K562 (cell line): Measurements from ENCODE around the gene ADAT3. TPM values are rescaled to one million over a fixed set of nuclear protein-coding genes. Genes with fewer than 3 reads are reported as not detected.

ENCODE experiments used
- ATAC-seq: fragments of 200-7000 bp; cut with Tn5 transposase; 3 replicates; pipeline ENCODE4 v1.9.1; 2020; ENCODE audit warnings: moderate library complexity
- BruUV-seq: library from RNA; stranded (reverse); fragments of 400-500 nt; replicated peaks from 2 replicates; lab custom pipeline; 2021; lab: Mats Ljungman, UMichigan
- CTCF ChIA-PET: fragments of 300-600 bp; formaldehyde crosslinking; extraction: SDS; loops from one replicate; lab custom pipeline; 2021; ENCODE audit warnings: low intra/inter-chr PET ratio; lab: Yijun Ruan, JAX
- POLR2A ChIA-PET: fragments of 300-600, 350-650 bp; sonication (Branson Sonifier 250); formaldehyde crosslinking; extraction: SDS; loops from one replicate; lab custom pipeline; 2021; ENCODE audit warnings: antibody characterized with exemption, inconsistent platforms; lab: Yijun Ruan, JAX
- DNase-seq, 4 experiments: peaks; one replicate each; pipeline versions ENCODE4 v3.0.0 to v3.0.0-alpha.2; 2011 to 2018; ENCODE audit warnings: low spot score in 3 of 4, mixed read lengths in 3 of 4; ENCODE audit errors: extremely low read depth in 1 of 4
- FAIRE-seq: peaks from 2 replicates; lab custom pipeline; 2011; peaks lifted over from hg19 to GRCh38; lab: Jason Lieb, UNC
- H2AFZ ChIP-seq: 2 replicates; pipeline ENCODE4 v1.6.0; 2011; ENCODE audit warnings: low read depth, low read length, control low read depth, inconsistent platforms
- H3K27ac ChIP-seq: fragments of 200-600 bp; 3 replicates; pipeline ENCODE4 v1.8.0; 2011; ENCODE audit warnings: low read depth, mild to moderate bottlenecking, control low read depth, inconsistent platforms, low read length, moderate library complexity, mixed read lengths; ENCODE audit errors: extremely low read depth
- H3K27me3 ChIP-seq, 2 experiments: fragments of 300-600 bp in 1 of 2; 2 replicates in 1 of 2; 3 replicates in 1 of 2; pipeline versions ENCODE4 v1.6.0 to v1.8.0; 2011; ENCODE audit warnings: inconsistent platforms in 2 of 2, low read length in 2 of 2, mild to moderate bottlenecking in 1 of 2, mixed read lengths in 1 of 2, moderate library complexity in 1 of 2; ENCODE audit not compliant: control insufficient read depth in 2 of 2, insufficient read depth in 2 of 2
- H3K36me3 ChIP-seq: fragments of 300-600 bp; 3 replicates; pipeline ENCODE4 v1.8.0; 2011; ENCODE audit warnings: mild to moderate bottlenecking, low read length, inconsistent platforms; ENCODE audit not compliant: control insufficient read depth, insufficient read depth
- H3K4me1 ChIP-seq, 2 experiments: fragments of 200-600 bp in 1 of 2; replicated peaks in 1 of 2; 2 replicates in 1 of 2; 3 replicates in 1 of 2; pipeline versions ENCODE4 v1.5.1 to v1.8.0; 2011; ENCODE audit warnings: inconsistent platforms in 2 of 2, low read length in 2 of 2, mild to moderate bottlenecking in 1 of 2, mixed read lengths in 1 of 2, moderate library complexity in 1 of 2; ENCODE audit not compliant: control insufficient read depth in 2 of 2, insufficient read depth in 2 of 2
- H3K4me2 ChIP-seq: 2 replicates; pipeline ENCODE4 v1.6.1; 2011; ENCODE audit warnings: low read length, control low read depth, inconsistent platforms, mixed read lengths; ENCODE audit not compliant: insufficient read depth
- H3K4me3 ChIP-seq: fragments of 200-600 bp; sonication (generic), shearing (Covaris generic); 2 replicates; pipeline ENCODE4 v1.5.1; 2016; ENCODE audit warnings: control low read depth, inconsistent platforms
- H3K79me2 ChIP-seq: fragments of 200-600 bp; 3 replicates; pipeline ENCODE4 v1.8.0; 2011; ENCODE audit warnings: low read length, inconsistent platforms; ENCODE audit not compliant: control insufficient read depth, insufficient read depth
- H3K9ac ChIP-seq, 2 experiments: 2 replicates each; pipeline versions ENCODE4 v1.6.0 to v1.6.1; 2011; ENCODE audit warnings: low read depth in 2 of 2, low read length in 2 of 2, control low read depth in 1 of 2, inconsistent platforms in 1 of 2, mild to moderate bottlenecking in 1 of 2, mixed read lengths in 1 of 2; ENCODE audit not compliant: insufficient read depth in 1 of 2
- H3K9me1 ChIP-seq: one replicate; pipeline ENCODE4 v1.6.0; 2011; ENCODE audit warnings: inconsistent platforms, mild to moderate bottlenecking, low read length, moderate library complexity; ENCODE audit not compliant: control insufficient read depth, insufficient read depth
- H3K9me3 ChIP-seq: replicated peaks from 2 replicates; pipeline ENCODE4 v1.5.1; 2011; ENCODE audit warnings: low read depth, low read length, inconsistent platforms; ENCODE audit not compliant: control insufficient read depth, insufficient read depth
- H4K20me1 ChIP-seq: replicated peaks from 2 replicates; pipeline ENCODE4 v1.6.1; 2011; ENCODE audit warnings: low read length, inconsistent platforms, mixed read lengths; ENCODE audit not compliant: control insufficient read depth, insufficient read depth
- BRCA1 ChIP-seq, 2 experiments: fragments of 450-650 bp in 1 of 2; sonication (generic) in 1 of 2; formaldehyde crosslinking in 1 of 2; IDR thresholded peaks; 2 replicates each; pipeline versions ENCODE4 v1.5.0 to v1.6.1; 2017 to 2020; ENCODE audit warnings: mild to moderate bottlenecking in 1 of 2, missing genetic modification reagents in 1 of 2
- CREB1 ChIP-seq, 2 experiments: sonication (generic) in 1 of 2; formaldehyde crosslinking in 1 of 2; IDR thresholded peaks; 2 replicates each; pipeline versions ENCODE4 v1.6.1 to v1.8.0; 2012 to 2022; ENCODE audit warnings: inconsistent platforms in 1 of 2, mild to moderate bottlenecking in 1 of 2, missing genetic modification reagents in 1 of 2, moderate library complexity in 1 of 2
- POLR2G ChIP-seq: fragments of 200-400 bp; formaldehyde crosslinking; IDR thresholded peaks from 2 replicates; pipeline ENCODE4 v1.6.1; 2017; ENCODE audit warnings: low read depth, mild to moderate bottlenecking, antibody characterized with exemption, low read length, moderate library complexity
- RBFOX2 ChIP-seq: fragments of 200-400 bp; formaldehyde crosslinking; IDR thresholded peaks from 2 replicates; pipeline ENCODE4 v1.6.1; 2017; ENCODE audit warnings: low read depth, mild to moderate bottlenecking, low read length, moderate library complexity
- WGBS: fragments of 100-300 bp; shearing (Covaris generic); methylation state at CpG from one replicate; pipeline ENCODE4 v1.1.6; 2016; ENCODE audit warnings: low coverage, mixed read lengths; ENCODE audit not compliant: insufficient coverage; ENCODE audit errors: missing lambda C conversion rate; 5-methylcytosine and 5-hydroxymethylcytosine counted together
- in situ Hi-C: fragments of 300-500 bp; cut with MboI; formaldehyde crosslinking; loops from 4 replicates; pipeline ENCODE4 v1.15.0; 2018; ENCODE audit warnings: inconsistent platforms, mixed read lengths
- intact Hi-C: fragments of 100-400 bp; cut with micrococcal nuclease; formaldehyde crosslinking; loops from 2 replicates; pipeline ENCODE4 v1.14.2; 2022
- polyA plus RNA-seq, 8 experiments: library from polyadenylated mRNA; depleted of rRNA in 4 of 8; stranded (reverse) in 5 of 8; unstranded in 3 of 8; fragments of >200 nt; fragmentation: Nextera tagmentation in 2 of 8; fragmentation: Illumina TruSeq in 1 of 8; extraction: Ambion mirVana in 2 of 8; extraction: Trizol in 1 of 8; gene quantifications; 2 replicates each; pipeline versions ENCODE4 v1.2.1 to v1.2.3, GENCODE V29; 2011 to 2014; ENCODE audit warnings: inconsistent platforms in 1 of 8, missing spikeins in 1 of 8
- total RNA-seq, 7 experiments: library from RNA; depleted of rRNA in 6 of 7; stranded (reverse); fragments of >200 nt in 6 of 7; fragmentation: Illumina TruSeq in 2 of 7; extraction: Trizol in 2 of 7; gene quantifications; 2 replicates each; pipeline versions ENCODE4 v1.2.1 to v1.2.3, GENCODE V29; 2011 to 2021; ENCODE audit warnings: low replicate concordance in 1 of 7

The ADAT3 gene
- total and polyA plus RNA-seq, 9 of the 15 experiments (the other 6 are each of a cell fraction or from before 2014, with no cell fraction given), result 0.67 to 15.6 (median 7.8) TPM; not detected in 4

DNA sequence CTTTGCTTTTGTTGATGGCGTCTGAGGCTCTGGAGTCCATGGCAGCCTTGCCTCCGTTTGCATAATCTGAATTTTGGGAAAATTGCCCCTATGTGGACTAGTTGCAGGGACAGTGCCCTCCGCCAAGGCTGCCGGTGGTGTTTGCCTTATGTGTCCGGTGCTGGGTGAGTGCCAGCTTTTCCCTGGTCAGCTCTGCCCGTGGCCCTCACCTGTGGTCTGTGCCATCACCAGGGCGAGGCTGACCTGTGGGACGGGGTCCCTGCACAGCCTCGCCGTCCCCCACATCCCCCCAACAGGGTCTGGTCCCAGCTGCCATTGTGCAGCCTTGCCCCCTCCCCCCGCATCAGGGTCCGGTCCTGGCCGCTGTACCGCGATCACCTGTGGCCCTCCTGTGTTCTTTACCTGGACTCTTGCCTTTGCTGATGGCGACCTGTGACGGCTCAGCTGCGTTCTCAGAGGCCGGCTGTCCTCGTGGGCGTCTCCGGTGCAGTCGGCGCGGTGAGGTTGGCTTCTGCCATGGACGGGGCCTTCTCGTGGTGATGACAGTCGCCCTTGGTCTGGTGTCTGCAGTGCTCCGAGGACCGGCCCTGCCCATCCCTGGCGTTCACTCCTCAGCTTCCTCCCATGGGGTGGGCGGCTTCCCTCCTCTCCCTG is 48.4 kb downstream of the ADAT3 start:
- Histone ChIP-seq H3K9me3 (no peaks in the 10 kb centered on the region), H3K4me3 (no peak overlapping the region), H3K27ac (no peak overlapping the region), H3K27me3 (no peaks in the 10 kb centered on the region), H3K36me3 (peaks cover 45% of the 10 kb centered on the region; the same call in 2 of the 3 replicates), H4K20me1 (peaks cover 20% of the 10 kb centered on the region), H3K9ac (peak overlapping the region in 1 of 2 experiments; percentile 56; a peak in 1 of 4 replicates), H3K4me1 (peaks cover 0 to 71% of the 10 kb centered on the region in 2 experiments; a peak in 2 of 5 replicates), H2AFZ (no peak overlapping the region), H3K4me2 (no peak overlapping the region), H3K79me2 (peaks cover 86% of the 10 kb centered on the region), H3K9me1 (no peaks in the 10 kb centered on the region)
- POLR2A ChIA-PET, result interaction anchor here (0.6 to 1.0 kb wide), 3 partner anchors 9 to 419 kb away, joined by 3 read pairs; no protein-coding TSS in a partner anchor
- intact Hi-C loops (no loop called here), in situ Hi-C loops (no loop called here)
- no peak for ATAC-seq
- BruUV-seq, result no TSS peak
- 92% methylated on average over 19 of the region's 32 CpGs for WGBS
- CTCF ChIA-PET, result no interaction called here
- no peak for DNase-seq
- peak; percentile 24; the same call in 1 of the 2 replicates for TF ChIP-seq RBFOX2
- no peak for TF ChIP-seq BRCA1 (IDR thresholded peaks at IDR 0.05)
- no peak for TF ChIP-seq BRCA1 (CRISPR knock-in tag; IDR thresholded peaks at IDR 0.05)
- no peak for TF ChIP-seq CREB1 (IDR thresholded peaks at IDR 0.05)
- TF ChIP-seq CREB1 (CRISPR knock-in tag; IDR thresholded peaks at IDR 0.05), result 0 out of 2 replicates have a peak, but pooled peaks have one; percentile 18
- TF ChIP-seq POLR2G, result peak; percentile 41; the same call in 1 of the 2 replicates
- FAIRE-seq, result no peak
